LHCN-M2 (cell line): ENCODE data around the gene WDR91. TPM values are rescaled to one million over a fixed set of nuclear protein-coding genes. Genes with fewer than 3 reads are reported as not detected.

Source experiments
- DNase-seq: peaks from one replicate; pipeline ENCODE4 v3.0.0-alpha.2; 2012; ENCODE audit warnings: low read depth
- total RNA-seq: library from RNA; depleted of rRNA; stranded (reverse); fragments of >200 nt; gene quantifications from 2 replicates; pipeline ENCODE4 v1.2.3, GENCODE V29; 2014; rRNA removed

Gene WDR91
- total RNA-seq, 1 experiment from 2014 or later: 6.9 TPM

DNA sequence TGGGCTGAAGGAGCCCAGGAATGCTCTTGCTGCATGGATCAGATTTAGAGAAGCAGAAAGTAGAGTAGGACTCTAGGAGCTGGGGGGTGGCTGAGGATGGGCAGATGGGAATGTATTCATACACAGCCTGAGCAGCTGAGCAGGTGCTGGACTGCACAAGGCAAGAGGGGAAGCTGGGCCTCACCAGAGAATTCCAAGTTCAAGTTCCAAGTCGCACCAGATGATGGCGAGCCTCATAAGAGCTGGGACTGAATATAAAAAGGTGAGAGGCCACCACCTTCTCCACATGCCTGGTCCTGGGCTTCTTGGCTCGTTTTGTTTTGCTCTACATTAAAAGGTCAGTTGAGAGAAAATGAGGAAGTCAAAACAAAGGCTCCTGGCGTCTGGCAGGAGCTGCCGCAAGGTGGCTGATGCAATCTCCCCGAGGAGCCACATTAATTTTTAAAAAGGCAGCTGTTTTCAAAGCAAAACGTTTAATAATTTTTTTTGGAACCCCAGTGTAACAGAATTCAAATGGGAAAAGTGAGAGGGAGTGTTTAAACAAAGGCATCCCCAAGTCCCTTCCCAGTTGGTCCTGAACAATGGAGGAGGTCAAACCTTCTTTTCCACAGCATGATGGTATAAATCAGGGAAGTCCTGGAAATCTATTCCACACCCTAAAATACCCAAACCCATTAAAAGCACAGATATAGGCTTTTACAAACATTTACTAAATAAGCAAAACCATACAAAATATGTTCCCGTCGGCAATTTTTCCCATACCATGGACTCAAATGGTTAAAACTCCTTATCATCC lies 50.3 kb downstream of the WDR91 start:
- peak; percentile 58 for DNase-seq

DNA sequence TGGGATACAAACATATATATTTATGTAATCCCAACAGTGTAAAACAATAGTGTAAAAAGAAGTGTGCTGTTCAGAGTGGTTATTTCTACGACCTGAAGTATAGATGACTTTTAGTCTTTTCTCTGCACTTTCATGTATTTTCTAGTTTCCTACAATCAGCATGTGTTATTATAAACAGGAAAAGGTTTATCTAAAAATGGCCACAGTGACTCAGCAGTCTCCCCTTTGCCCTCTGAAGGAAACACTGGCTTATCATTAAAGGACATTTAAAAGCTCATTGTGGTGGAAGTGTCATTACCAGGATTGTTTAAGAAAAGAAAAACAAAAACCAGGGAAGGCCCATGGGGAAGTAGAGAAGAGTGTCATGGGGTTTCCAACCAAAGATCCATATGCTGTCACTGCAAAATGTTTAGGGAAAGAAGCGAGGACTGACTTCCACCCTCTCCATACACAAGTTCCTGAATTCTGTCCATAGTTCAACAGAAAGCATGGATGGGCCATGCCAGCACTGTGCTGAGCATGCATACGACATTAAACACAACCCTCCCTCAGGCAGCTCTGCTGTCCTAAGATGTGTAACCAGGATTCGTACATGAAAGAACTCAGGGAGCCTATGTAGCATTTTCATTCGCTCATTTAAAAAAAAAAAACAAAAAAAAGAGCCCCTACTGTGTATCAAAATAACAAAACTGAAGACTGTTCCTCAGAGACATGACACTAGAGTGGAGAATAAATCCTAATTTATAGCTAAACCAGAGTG lies 51.0 kb downstream of the WDR91 start:
- peak; percentile 71 for DNase-seq

DNA sequence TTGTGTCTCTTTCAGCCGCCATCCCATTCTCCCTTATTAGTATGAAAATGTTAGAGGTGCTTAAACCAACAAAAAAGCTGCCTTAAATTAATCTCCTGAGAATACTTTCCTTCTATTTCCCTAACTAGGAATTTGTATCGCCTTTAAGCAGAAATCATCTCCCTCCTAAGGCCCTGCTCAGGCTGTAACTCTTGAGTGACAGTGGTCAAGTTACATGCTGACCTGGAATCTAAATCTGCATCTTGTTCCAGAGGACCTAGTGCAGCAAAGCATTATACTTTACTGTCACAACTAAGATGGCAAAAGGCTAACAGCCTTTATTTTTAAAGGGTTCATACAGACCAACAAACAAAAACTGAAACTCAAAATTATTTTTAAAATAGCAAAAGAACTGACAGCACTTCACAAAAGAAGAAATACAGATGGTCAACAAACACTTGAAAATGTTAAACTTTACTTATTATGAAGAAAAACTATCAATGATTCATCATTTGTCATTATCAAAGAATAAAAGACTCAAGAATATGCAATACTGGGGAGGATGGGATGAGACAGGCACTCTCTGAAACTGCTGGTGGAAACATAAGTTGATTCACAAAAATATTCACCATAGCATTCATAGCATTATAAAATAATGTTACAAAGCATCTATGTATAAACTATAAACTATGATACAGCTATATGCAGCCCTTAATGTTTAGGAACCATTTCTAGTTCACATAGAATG lies 51.8 kb downstream of the WDR91 start:
- DNase-seq: peak; percentile 44

DNA sequence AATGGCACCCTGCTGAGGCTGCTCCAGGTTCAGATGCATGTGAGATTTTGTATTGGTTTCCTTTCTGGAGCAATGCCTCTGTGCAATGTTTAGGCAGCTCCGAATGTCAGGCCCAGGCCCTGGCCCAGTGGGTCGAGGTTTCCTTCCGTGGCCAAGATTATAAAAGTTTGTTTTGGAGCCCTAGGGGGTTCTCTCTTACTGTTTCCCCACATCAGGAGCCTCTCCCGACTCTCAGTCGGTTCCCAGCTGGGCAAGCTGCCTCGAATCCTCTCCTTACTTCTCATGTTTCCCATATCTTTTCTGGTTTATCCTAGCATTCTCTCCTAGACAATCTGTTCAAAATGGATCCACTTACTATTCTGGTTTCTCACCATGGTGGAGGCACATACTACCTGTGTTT lies 52.5 kb downstream of the WDR91 start:
- no peak for DNase-seq

DNA sequence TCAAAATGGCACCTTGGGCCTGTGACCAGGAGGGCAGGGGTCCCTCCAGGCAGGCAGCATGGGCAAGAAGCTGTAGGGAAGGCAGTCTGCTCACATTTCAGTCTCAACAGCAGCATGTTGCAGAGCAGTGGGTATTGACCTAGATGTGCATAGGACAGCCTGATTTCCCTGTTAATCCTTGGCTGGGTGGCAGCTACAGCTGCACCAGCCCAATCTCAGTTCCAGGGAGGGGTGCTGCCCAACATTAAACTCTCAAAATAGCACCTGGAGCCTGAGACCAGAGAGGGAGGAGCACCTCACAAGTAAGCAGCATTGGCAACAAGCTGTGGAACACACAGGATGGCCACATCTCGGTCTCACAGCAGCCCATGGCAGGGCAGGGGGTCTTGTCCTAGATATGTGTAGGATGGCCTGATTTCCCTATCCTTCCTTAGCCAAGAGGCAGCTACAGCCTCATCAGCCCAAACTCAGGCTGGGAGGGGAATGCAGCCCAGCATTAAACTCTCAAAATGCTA lies 53.1 kb downstream of the WDR91 start:
- no peak for DNase-seq

DNA sequence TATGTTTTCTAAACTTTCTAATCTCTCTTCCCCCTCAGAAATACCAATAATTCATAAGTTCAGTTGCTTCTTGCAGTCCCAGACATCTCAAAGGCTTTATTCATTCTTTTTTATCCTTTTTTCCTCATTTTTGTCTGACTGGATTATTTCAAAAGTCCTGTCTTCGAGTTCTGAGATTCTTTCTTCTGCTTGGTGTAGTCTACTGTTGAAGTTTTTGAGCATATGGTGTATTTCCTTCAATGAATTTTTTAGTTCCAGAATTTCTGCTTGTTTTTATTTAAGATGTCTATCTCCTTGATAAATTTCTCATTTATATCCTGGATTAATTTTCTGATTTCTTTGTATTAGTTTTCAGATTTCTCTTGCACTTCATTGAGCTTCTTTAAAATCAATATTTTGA lies 55.0 kb downstream of the WDR91 start:
- no peak for DNase-seq

DNA sequence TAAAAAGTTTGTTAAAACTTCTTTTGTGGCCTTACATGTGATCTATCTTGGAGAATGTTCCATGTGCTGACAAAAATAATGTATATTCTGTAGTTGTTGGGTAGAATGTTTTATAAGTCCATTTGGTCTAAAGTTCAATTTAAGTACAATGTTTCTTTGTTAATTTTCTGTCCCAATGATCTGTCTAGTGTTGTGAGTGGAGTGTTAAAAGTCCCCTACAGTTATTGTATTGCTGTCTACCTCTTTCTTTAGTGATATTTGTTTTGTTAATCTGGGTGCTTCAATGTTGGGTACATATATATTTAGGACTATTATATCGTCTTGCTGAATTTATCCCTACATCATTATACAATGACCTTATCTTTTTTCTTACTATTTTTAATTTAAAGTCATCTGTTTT lies 56.6 kb downstream of the WDR91 start:
- no peak for DNase-seq

DNA sequence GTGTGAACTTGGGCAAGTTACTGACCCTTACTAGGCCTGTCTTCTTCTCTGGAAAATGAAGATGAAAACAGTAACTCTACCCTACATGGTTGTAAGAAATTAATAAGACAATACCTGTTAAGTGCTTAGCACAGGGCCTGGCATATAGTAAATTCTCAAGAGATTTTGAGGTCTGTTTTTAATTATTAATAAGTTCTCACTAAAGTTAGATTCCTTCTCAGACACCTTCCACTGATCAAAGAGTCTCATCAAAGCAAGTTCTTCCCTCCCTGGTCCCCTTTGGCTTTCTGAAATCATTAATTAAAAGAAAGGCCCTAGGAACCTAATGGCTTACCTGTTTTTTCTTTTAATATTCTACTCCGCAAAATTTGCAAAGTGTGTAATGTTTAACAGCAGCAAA lies 58.9 kb downstream of the WDR91 start:
- no peak for DNase-seq

DNA sequence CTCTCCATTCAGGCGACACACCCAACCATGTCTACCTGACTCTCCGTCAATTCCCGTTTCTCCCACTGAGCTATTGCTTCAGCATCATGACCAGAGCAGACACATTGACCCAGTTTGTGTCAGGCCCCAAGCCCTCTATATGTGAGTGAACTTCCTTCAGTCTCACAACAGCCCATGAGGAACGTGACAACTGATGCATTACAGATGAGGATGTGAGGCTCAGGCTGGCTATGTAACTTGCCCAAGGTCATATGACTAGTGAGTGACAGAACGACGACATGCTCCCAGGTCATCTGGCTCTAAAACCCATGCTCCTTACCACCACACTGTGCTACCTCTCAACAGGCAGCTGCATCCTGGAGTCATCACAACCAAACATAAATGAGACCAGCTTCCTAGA lies 59.8 kb downstream of the WDR91 start:
- no peak for DNase-seq

DNA sequence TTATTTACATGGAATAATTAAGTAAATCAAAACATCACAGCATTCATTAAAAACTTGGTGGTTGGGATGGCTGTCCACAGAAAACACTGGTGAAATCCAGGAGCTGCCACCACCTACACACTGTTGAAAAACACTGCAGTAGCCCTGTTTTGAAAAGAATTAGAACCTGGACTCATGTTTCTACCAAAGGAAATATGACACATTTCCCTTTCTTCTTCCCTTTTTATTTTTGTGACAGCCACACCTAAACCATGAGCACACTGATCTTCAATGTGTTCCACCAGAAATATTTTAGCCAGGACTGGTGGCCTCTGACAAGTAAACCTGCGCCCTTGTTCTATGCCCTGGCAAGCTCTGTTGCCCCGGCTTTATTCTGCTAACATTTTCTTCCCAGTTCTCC lies 60.2 kb downstream of the WDR91 start:
- DNase-seq: no peak

DNA sequence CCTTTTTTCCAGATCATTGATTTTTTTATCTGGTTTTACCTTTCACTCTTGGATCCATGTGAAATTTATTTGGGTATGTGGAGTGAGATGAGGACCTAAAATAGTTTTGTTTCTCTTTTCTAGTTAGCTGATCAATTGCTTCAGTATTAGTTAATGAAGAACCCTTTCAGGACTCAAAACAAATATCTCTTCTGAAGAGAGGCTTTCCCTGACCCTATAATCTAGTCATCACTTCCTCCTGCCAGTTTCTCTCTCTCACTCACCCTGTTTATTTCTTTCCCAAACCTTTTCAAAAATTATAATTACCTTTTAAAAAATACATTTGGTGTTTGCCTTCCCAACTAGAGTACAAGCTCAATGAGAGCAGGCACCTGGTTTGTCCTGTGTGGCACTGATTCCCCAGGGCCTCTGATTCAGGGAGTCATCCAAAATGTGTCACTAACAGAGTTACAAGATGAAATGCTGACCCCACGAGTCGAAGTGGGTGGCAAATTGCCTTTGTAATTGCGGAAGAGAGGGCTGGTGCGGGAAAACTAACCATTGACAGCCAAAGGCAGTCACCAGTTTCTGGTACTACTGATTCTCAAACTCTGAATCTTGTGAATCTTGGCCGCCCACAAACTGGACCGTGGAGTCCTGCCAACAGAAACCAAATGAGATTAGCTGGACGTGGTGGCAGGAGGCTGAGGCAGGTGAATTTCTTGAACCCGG lies 61.1 kb downstream of the WDR91 start:
- no peak for DNase-seq

DNA sequence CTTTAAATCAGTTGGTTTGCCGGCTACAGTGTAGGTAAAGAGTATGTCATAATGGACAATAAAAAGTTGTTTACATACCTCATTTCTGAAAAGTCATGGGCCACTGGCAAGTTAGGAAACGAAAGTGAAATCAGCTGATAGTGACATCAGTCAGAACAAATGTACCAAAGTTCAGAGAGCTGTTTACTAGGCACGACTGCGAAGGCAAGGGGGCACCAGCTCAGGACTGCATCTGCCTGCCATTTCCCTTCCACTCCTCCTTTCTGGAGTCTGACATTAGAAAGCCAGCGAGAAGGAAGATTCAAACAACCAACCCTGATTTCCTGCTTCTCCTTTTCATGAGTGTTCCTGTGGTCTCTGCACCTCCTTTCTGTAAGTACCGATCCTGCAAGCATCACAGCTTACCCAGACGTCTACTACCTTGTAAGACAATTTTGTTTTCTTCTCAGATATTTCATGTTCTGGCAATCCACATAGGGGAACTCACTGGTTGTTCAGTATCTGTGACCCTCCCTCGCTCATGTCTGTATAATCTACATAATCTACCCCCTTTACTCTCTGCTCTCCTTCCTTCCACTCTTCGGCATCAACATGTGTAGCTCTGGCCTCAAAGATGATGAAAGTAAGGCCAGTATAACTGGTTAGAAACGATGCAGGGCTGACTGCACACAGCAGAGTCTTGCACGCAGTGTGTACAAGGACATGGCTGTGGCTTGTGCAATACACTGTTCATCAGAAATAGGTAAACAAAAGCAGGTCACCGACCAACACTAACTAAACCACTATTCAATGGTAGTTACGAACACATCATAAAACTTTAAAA lies 63.2 kb downstream of the WDR91 start, which contains the start of gene TMEM140:
Gene TMEM140, plus strand, starts transcription at position 174 of the 823 bp plus-strand sequence. CDS start 16,370 bp downstream, outside the sequence.
- peak; percentile 64 for DNase-seq

DNA sequence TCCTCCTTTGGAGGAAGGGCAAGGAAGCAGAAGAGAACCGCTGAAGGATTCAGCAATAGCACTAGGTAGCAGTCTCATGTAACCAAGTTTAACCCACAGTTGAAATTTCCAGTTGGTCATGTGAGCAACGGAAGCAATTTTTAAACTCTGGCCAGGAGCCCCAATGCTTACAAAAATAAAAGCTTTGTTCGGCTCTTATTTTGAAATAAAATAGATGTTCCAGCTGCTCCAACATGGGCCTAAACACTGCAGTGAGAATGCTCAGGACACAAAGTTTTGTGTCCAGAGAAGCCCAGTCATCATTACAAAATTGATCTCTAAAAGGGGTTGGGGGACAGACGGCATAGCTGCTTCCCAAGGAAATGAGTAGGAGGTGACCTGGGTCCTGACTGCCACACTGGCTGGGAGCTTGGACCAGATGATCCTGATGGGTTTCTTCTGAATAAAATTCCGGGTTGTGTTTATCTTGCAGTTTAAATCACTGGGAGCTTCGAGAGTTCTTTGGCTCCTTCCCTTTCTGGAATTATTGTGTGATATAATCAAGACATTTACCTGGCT lies 63.9 kb downstream of the WDR91 start:
- peak; percentile 71 for DNase-seq

DNA sequence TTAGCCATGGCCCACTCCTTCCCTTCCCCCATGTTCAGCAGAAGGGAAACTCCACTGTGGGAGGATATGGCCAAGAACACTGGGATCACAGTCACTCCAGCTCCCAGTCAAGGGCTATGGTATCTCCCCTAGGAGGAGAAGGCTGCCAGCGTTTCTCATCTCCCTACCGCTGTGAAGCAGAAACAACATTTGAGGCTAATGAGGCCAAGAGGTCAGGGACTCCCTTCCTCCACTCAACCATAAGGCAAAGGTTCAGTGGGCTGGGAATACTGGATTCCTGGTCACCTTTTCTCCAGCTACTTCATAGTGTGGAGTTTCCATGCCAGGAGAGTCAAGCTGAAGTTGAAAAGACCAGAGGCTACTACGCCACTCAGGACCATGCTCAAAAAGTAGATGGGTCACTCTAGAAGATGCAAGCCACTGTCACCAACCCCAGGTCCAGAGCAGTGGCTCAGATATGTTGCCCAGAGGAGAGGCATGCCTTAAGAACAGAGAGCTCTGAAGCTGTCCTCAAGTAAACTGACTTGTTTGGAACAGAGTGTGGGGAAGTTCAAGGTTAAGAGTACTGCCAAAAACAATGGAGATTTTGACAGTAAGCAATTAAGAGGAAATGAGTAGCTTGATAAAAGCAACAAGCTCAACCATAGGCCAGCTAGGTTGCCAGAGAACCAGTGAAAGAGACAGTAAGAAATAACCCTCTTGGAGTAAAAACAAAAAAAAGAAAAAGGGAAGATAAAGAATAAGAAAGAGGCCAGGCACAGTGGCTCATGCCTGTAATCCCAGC lies 67.2 kb downstream of the WDR91 start:
- no peak for DNase-seq

Other genes with a start within 250 kb of the WDR91 start
- 0.38 and 1.0 TPM in 2 replicates for gene AGBL3, start 225.0 kb downstream of the WDR91 start, total RNA-seq
- 3.4 and 5.0 TPM in 2 replicates for gene TMEM140, start 63.5 kb downstream of the WDR91 start, total RNA-seq
- 74.4 and 79.0 TPM in 2 replicates for gene CYREN, start 40.8 kb downstream of the WDR91 start, total RNA-seq
- gene STRA8, start 22.3 kb upstream of the WDR91 start, total RNA-seq: not detected in 2 replicates